Rectal smooth muscle tissue (tissue), 1 donor: Measurements from ENCODE around the gene OXSM.

Experiments used
- H3K27ac ChIP-seq: one replicate; pipeline ENCODE4 v1.7.0; 2013; ENCODE audit warnings: low read depth, low read length, inconsistent platforms
- H3K27me3 ChIP-seq: one replicate; pipeline ENCODE4 v1.7.0; 2013; ENCODE audit warnings: low read length; ENCODE audit not compliant: control insufficient read depth, insufficient read depth
- H3K36me3 ChIP-seq: one replicate; pipeline ENCODE4 v1.7.0; 2013; ENCODE audit warnings: low read length; ENCODE audit not compliant: control insufficient read depth, insufficient read depth
- H3K4me1 ChIP-seq: one replicate; pipeline ENCODE4 v1.7.0; 2013; ENCODE audit warnings: low read length; ENCODE audit not compliant: control insufficient read depth, insufficient read depth
- H3K4me3 ChIP-seq: one replicate; pipeline ENCODE4 v1.7.0; 2013; ENCODE audit warnings: low read length
- H3K9ac ChIP-seq: one replicate; pipeline ENCODE4 v1.7.0; 2013; ENCODE audit warnings: low read length

OXSM gene

DNA sequence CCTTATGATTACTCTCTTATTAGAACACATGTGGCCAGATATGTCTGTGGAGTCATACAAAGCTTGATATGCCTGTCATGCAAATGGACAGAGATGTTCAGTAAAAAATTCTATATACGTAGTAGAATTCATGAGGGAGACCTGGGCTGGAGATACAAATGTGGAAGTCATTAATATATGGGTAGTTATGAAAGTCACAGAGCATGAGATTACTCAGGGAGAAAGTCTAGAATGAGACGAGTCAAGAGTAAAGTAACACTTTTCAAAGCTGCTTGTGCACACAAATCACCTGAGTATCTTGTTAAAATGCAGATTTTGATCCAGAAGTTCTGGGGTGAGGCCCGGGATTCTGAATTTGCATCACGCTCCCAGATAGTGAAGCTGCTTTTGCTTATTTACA lies 28.4 kb downstream of the OXSM start:
- Histone ChIP-seq H3K36me3 (no peaks in the 10 kb centered on the region), H3K9ac (no peak overlapping the region), H3K4me3 (no peak overlapping the region), H3K4me1 (no peaks in the 10 kb centered on the region), H3K27ac (no peak overlapping the region), H3K27me3 (no peaks in the 10 kb centered on the region)

DNA sequence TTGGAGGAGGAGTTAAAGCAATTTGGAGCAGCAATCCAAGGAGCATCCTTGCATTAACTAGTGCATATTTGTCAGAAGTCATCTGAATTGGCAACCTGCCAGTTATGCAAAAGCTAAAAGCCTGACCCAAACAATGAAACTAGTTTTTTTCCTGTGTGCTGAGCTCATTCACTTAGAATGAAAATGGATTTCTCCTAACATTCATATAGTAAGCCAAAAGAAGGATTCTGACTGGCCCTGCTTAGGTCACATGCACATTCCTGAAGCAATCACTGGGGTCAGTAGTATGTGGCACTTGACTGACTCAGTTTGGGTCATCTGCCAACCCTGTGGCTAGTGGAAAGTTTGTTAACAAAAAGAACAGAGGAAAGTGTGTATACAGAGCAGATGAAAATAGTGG lies 30.5 kb downstream of the OXSM start:
- H3K9ac ChIP-seq = no peak overlapping the region
- H3K27me3 ChIP-seq = no peaks in the 10 kb centered on the region
- no peaks in the 10 kb centered on the region for H3K36me3 ChIP-seq
- H3K27ac ChIP-seq = no peak overlapping the region
- no peak overlapping the region for H3K4me3 ChIP-seq
- no peaks in the 10 kb centered on the region for H3K4me1 ChIP-seq

DNA sequence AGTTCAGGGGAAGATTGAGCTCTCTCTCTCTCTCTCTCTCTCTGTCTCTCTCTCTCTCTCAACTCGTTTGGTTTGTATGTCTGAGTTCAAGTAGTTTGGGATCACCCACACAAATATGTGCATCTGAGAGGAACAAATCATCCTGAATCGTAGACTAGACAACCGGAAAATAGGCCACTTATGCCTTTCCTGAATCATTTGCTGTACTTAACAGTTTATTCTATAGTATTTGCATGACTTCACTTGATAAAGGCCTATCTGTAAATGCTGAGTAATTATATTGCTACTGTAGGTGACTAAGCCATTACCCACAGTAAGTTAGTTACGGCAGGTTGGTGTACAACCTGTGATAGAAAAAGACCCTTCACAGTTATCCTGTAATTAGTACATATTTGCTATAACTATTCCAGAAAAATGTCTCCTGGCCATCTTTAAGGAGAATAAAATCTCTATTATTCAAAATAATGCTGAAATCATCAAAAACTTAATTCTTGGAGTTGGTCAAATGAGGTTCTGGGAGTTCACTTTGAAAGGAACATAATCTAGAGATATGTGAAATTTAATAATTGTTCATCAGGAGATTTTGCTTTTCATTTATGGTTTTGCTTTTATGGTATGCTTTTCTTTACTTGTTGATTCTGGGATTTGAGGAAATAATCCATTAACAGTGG lies 31.1 kb downstream of the OXSM start:
- Histone ChIP-seq H3K27ac (no peak overlapping the region), H3K9ac (no peak overlapping the region), H3K36me3 (no peaks in the 10 kb centered on the region), H3K27me3 (no peaks in the 10 kb centered on the region), H3K4me1 (no peaks in the 10 kb centered on the region), H3K4me3 (no peak overlapping the region)

DNA sequence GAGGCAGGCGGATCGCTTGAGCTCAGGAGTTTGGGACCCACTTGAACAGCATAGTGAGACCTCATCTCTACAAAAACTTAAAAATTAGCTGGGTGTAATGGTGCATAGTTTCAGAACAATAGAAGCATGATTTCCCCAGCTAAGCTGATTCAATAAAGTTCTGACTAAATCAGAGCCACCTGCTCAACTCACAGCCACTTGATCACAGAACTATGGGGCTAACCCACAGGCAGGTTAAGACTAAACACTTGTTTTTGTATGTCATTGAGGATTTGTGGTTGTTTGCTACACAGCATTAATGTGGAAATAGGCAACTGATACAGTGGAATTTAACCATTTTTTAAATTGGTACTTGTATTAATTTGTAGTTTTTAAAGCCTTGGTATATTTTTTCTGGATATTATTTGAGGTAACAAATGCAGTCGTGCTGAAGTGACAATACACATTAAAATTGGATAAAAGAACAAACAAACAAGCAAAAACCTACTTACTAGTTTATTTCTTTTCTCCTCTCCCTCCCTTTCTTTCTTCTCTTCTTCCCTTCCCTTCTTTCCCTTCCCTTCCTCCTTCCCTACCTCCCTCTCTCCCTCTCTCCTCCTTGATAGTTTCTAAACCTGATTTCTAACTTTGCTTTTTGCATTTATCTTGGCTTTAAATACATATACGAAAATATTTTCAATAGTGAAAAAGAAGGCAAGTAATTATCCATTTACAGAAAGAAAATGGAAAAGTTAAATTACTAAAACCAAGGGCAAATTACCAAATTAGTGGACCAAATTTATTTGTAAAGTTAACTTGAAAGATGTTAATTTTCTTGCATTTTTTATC lies 32.1 kb downstream of the OXSM start:
- no peaks in the 10 kb centered on the region for H3K27me3 ChIP-seq
- H3K4me3 ChIP-seq = no peak overlapping the region
- no peaks in the 10 kb centered on the region for H3K4me1 ChIP-seq

DNA sequence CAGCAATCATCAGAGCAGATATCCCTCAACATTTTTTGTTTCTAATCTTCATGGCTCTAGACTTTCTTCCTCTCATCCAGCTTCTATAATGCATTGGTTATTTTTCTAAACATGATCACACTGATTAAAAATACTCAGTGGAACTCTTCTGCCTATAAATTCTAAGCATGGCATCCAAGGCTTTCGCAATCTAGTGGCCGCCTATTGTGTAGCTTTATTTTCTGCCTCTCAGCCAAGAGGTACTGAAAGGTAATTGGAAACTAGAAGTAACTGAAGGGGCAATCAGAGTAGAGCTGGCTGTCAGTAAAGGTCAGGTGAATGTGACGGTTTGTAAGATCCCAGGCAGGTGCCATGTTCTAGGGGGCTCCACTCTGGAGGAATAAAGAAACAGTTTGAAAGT lies 33.4 kb downstream of the OXSM start:
- Histone ChIP-seq H3K27me3 (no peaks in the 10 kb centered on the region), H3K9ac (no peak overlapping the region), H3K36me3 (no peaks in the 10 kb centered on the region), H3K4me3 (no peak overlapping the region), H3K4me1 (no peaks in the 10 kb centered on the region), H3K27ac (no peak overlapping the region)

More for the DNA sequence above, 32.1 kb downstream of the OXSM start:
- H3K27ac ChIP-seq = no peak overlapping the region
- H3K36me3 ChIP-seq = no peaks in the 10 kb centered on the region
- no peak overlapping the region for H3K9ac ChIP-seq

DNA sequence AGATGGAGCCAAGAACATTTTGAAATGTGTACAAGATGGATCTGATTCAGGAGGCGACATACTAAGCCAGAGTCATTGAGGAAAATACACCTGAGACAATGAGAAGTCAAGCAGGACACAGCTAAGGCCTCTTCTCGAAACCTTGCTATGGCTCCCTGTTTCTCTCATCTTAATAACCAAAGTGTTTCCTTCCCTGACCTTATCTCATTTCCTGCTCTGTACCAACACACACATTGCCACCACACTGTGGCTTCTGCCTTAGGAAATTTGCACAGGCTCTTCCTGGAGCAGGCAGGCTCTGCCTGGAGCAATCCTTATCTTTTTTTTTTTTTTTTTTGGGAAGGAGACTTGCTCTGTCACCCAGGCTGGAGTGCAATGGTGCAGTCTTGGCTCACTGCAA lies 36.6 kb downstream of the OXSM start:
- Histone ChIP-seq H3K27me3 (no peaks in the 10 kb centered on the region), H3K27ac (no peak overlapping the region), H3K4me3 (no peak overlapping the region), H3K4me1 (peaks cover 3% of the 10 kb centered on the region), H3K9ac (no peak overlapping the region), H3K36me3 (no peaks in the 10 kb centered on the region)

DNA sequence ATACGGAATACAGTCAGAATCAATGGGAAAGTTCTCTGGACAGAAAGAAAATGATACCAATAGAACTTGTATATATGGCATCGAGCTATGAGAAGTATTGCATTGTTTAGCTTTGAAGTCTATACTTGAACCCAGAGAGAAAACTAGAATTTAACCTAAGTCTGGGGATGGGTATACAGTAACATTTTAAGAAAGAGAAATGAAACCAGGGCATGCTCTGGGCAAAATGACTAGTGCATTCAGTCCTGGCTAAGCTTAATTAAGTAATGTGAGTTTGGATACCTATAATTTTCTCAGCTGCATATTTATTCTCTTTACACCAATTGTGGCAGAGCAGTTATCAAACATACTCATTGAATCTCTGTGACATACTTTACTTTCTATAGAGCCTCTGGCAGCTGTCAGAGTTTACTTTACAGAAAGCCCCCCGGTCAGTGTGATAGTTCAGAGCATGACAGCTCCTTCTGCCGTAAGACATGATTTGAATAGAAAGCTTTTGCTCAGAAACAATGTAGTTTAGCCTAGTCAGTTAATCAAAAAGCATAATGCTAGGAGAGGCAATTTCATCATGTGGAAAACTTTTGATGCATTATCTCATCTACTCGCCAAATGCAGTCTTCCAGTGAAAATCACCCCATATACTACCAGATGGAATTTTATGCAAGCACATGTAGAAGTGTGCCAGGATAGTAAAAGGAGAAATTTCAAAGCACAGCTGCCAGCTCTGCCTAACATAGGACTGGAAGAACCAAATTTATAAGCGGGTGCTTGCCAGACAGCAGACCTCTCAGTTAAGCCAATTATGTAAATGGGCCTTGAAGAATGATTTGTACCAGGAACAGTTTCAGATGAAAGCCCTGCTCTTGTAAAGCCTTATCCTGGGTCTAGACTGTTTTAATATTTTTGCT lies 40.7 kb downstream of the OXSM start:
- H3K4me1 ChIP-seq = peaks cover 3% of the 10 kb centered on the region
- H3K4me3 ChIP-seq = no peak overlapping the region
- H3K36me3 ChIP-seq = no peaks in the 10 kb centered on the region
- H3K9ac ChIP-seq = no peak overlapping the region
- H3K27ac ChIP-seq = no peak overlapping the region
- H3K27me3 ChIP-seq = no peaks in the 10 kb centered on the region

DNA sequence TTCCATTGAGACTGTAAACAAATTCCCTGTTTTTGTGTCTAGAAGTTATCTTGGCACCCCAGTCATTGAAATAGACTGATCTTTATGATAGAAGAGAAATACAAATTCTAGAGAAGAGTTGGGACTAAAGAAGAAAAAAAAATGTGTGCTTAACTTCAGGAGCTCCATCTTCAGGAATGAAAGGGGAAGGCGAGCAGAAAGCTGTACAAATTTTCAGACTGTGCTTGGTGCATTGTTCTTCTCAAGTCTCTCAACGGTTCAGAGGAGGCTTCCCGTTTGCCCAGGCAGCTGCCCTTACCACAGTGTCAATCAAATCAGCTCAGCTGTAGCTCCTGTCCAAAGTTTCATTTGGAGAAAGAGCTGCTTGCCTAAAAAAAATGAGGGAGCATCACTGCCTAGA lies 41.7 kb downstream of the OXSM start:
- no peak overlapping the region for H3K27ac ChIP-seq
- H3K4me3 ChIP-seq = no peak overlapping the region
- H3K9ac ChIP-seq = no peak overlapping the region

DNA sequence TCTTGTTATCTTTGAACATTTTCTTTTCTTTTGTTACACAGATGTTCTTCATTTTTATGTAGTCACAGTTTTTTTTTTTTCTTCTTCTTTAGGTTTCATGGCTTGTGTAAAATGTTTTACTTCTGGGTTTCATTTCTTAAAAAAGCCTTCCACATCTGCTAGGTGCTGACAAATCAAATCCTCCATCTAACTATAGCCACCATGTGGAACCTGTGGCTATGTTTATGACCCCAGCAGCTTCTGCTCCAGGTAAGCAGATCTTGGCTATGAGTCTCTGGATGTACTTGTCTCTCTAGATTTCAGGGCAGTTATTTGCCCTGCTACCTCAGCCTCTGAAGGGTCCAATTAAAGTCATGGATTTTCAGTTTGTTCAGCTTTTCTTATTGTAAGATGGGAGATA lies 44.5 kb downstream of the OXSM start:
- no peak overlapping the region for H3K9ac ChIP-seq
- no peak overlapping the region for H3K27ac ChIP-seq
- peaks cover 3% of the 10 kb centered on the region for H3K4me1 ChIP-seq
- no peak overlapping the region for H3K4me3 ChIP-seq
- no peaks in the 10 kb centered on the region for H3K36me3 ChIP-seq
- no peaks in the 10 kb centered on the region for H3K27me3 ChIP-seq

More for the DNA sequence above, 41.7 kb downstream of the OXSM start:
- peaks cover 3% of the 10 kb centered on the region for H3K4me1 ChIP-seq
- no peaks in the 10 kb centered on the region for H3K36me3 ChIP-seq
- no peaks in the 10 kb centered on the region for H3K27me3 ChIP-seq

DNA sequence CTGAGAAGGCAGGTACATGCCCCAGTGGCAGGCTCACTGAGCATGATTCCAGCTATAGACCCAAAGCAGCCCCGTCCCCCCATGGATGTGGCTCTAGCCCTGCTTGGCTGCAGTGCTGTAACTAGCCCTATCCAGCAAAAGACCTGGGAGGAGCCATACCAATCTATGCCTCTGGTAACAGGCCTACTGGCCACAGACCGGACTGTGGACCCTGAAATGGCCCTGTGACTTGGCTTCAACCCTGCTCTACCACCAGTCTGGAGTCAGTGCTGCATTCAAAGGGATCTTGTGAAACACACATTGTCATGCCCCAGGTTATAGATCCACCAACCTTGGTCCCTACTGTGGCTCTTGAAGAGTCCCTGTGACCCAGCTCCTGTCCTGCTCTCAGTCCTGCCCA lies 46.7 kb downstream of the OXSM start:
- Histone ChIP-seq H3K9ac (no peak overlapping the region), H3K4me3 (no peak overlapping the region), H3K27me3 (no peaks in the 10 kb centered on the region), H3K36me3 (no peaks in the 10 kb centered on the region), H3K27ac (no peak overlapping the region), H3K4me1 (no peaks in the 10 kb centered on the region)

DNA sequence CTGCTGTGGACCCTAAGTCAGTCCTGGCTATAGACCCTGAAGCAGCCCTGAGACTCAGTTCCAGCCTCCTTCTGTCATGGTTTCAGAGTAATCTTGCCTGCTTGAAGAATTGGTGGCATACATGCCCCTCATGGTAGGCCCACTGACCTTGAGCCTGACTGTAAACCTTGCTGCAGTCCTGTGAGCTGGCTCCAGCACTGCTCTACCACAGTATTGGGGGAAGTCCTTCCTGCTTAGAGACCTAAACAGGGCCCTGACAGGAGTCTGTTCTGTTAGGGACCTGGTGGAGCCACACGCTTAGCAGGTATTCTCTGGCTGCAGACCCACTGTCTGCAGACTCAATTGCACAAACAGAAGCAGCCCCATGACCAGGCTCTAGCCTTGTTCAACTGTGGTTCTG lies 47.1 kb downstream of the OXSM start:
- Histone ChIP-seq H3K27ac (no peak overlapping the region), H3K4me1 (no peaks in the 10 kb centered on the region), H3K27me3 (no peaks in the 10 kb centered on the region), H3K36me3 (no peaks in the 10 kb centered on the region), H3K9ac (no peak overlapping the region), H3K4me3 (no peak overlapping the region)

DNA sequence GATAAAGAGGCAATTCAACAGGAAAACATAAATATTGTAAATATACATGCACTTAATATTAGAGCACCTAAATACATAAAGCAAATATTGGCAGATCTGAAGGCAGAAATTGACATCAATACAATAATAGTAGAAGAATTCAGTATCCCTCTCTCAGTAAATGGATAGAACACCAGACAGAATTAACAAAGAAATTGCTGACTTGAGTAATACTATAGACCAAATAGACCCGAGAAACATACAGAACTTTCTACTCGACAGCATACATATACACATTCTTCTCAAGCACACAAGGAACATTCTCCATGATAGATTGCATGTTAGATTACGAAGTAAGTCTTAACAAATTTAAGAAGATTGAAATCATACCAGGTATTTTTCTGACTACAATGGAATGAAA lies 50.2 kb downstream of the OXSM start:
- no peaks in the 10 kb centered on the region for H3K36me3 ChIP-seq
- no peak overlapping the region for H3K4me3 ChIP-seq
- H3K27ac ChIP-seq = no peak overlapping the region
- H3K9ac ChIP-seq = no peak overlapping the region
- H3K27me3 ChIP-seq = no peaks in the 10 kb centered on the region
- H3K4me1 ChIP-seq = no peaks in the 10 kb centered on the region
